ENCODE data around the gene TP63. TPM values are rescaled to one million over a fixed set of nuclear protein-coding genes. Genes with fewer than 3 reads are reported as not detected.

Gene TP63
- total RNA-seq, 2 donors from 2014 or later, result 0.24 to 0.30 TPM

DNA sequence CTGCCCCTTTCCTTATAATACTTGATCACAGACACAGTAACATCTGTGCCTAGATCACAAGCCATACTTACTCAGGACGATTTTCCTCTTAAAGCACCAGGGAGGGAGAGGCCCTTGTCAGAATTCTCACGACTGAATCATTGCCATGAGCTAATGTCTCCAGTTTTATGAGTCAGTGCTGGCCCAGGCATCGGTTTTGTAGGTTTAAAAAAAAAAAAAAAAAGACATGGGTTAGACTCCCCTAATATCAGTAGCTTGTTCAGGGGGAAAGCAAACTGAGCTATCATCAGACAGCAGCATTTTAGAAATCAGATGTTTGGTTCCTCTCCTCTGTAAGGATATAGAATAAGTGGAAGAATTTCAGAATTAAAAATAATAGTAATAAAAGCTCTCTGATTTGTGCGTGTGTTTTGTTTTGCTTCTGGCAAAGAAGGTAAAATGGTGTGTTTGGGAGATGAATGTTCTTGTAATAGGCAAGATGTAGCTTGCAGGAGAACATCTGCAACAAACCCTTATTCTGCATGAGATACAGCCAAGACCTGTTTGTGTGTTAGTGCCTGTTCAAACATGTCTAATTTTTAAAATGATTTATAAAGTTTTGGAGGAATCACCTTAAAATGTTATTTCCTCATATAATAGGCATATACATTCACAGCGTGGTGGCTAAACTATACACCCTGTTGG, 193.6 kb downstream of the TP63 start:
- Histone ChIP-seq H3K9me3 (no peaks in the 10 kb centered on the region), H3K4me1 (peaks cover 0 to 8% of the 10 kb centered on the region in 2 donors), H3K36me3 (no peaks in the 10 kb centered on the region), H3K27ac (no peak overlapping the region), H3K27me3 (no peaks in the 10 kb centered on the region), H3K4me3 (no peak overlapping the region)
- DNase-seq (ENCODE audit: low spot score), result no peak
- TF ChIP-seq, protein P1, sequence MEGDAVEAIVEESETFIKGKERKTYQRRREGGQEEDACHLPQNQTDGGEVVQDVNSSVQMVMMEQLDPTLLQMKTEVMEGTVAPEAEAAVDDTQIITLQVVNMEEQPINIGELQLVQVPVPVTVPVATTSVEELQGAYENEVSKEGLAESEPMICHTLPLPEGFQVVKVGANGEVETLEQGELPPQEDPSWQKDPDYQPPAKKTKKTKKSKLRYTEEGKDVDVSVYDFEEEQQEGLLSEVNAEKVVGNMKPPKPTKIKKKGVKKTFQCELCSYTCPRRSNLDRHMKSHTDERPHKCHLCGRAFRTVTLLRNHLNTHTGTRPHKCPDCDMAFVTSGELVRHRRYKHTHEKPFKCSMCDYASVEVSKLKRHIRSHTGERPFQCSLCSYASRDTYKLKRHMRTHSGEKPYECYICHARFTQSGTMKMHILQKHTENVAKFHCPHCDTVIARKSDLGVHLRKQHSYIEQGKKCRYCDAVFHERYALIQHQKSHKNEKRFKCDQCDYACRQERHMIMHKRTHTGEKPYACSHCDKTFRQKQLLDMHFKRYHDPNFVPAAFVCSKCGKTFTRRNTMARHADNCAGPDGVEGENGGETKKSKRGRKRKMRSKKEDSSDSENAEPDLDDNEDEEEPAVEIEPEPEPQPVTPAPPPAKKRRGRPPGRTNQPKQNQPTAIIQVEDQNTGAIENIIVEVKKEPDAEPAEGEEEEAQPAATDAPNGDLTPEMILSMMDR (IDR thresholded peaks at IDR 0.05), result no peak

DNA sequence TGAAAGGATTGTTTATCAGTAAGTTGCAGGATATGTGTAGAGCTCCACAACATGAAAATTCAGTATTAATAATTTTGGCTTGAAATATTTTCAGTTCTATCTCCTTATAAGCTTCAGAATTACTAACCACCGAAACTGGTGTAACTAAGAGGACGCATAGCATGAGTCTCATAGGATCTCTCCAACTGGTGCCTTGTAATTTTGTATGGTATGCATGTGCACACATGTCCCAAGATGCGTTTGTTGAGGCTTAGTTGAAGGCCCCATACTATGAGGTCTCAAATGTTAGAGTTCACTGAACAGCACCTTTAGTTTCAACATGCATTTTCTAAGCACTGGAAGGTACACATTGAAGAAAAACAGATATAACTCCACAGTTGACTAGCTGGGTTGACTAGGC, 195.4 kb downstream of the TP63 start:
- no peak overlapping the region for H3K27ac ChIP-seq
- no peak overlapping the region for H3K4me3 ChIP-seq
- TF ChIP-seq, protein P1 (IDR thresholded peaks at IDR 0.05), result no peak
- DNase-seq (ENCODE audit: low spot score), result no peak
- H3K4me1 ChIP-seq, result peaks cover 0 to 8% of the 10 kb centered on the region in 2 donors
- no peaks in the 10 kb centered on the region for H3K9me3 ChIP-seq
- H3K36me3 ChIP-seq, result no peaks in the 10 kb centered on the region
- no peaks in the 10 kb centered on the region for H3K27me3 ChIP-seq

DNA sequence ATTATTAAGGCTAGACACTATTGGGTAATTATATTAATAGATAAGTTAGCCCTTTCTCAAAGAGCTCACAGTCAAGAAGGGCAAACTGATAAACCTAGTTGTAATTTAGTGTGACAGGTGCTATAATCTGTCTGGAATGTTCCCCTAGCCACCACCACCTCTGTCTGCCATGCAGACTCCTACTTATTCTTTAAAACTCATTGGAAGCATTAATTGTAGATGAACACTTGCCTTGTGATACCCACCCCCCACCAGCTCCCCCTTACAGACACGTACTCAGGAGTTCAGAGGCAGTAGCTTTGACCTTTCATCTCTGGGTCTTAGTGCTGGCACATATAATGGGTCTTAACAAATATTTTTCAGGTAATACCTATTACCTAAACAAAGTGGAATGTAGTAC, 195.9 kb downstream of the TP63 start:
- no peak overlapping the region for H3K27ac ChIP-seq
- TF ChIP-seq, protein P1 (IDR thresholded peaks at IDR 0.05), result no peak

DNA sequence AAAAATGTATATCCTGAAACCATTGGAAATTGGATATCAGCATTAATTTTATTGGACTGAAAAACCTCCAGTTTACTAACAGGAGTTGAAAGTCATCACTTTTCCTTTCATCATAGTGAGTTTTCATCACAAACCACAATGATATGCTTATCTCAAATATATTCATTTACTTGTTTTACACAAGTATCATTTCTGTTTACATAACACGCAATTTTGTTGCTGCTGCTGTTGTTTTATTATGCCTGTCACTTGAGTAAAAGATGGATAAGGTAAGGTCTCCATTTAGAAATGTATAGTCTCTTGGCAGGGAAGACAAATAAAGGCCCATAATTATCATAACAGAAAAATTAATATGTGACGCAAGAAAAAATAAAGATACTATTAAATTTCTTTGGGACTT, 199.2 kb downstream of the TP63 start:
- H3K4me3 ChIP-seq, result no peak overlapping the region
- no peaks in the 10 kb centered on the region for H3K36me3 ChIP-seq
- H3K4me1 ChIP-seq, result no peaks in the 10 kb centered on the region
- no peaks in the 10 kb centered on the region for H3K9me3 ChIP-seq
- DNase-seq (ENCODE audit: low spot score), result no peak
- H3K27ac ChIP-seq, result no peak overlapping the region
- H3K27me3 ChIP-seq, result no peaks in the 10 kb centered on the region
- TF ChIP-seq, protein P1 (IDR thresholded peaks at IDR 0.05), result no peak

More for the DNA sequence above, 195.9 kb downstream of the TP63 start:
- Histone ChIP-seq H3K4me3 (no peak overlapping the region), H3K36me3 (no peaks in the 10 kb centered on the region), H3K27me3 (no peaks in the 10 kb centered on the region), H3K4me1 (peaks cover 0 to 8% of the 10 kb centered on the region in 2 donors), H3K9me3 (no peaks in the 10 kb centered on the region)
- DNase-seq (ENCODE audit: low spot score), result no peak

DNA sequence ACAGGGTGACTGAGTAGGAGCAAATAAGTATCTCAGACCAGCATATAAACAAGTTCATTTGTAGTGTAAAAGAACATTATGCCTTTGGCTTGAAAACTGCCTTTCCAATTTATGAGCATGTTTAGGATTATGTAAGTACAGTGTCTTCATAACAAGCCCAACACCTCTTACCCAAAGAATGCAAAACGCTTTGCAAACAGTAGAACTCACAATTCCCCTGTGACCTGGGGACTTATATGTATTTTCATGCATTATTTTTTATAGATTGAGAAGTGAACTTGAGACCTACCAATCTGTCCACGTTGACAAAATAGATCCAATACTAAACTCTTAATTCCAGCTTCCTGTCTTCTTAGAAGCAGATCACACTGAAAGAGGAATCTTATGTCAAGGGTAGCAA, 202.1 kb downstream of the TP63 start:
- H3K9me3 ChIP-seq, result no peaks in the 10 kb centered on the region
- TF ChIP-seq, protein P1 (IDR thresholded peaks at IDR 0.05), result no peak

DNA sequence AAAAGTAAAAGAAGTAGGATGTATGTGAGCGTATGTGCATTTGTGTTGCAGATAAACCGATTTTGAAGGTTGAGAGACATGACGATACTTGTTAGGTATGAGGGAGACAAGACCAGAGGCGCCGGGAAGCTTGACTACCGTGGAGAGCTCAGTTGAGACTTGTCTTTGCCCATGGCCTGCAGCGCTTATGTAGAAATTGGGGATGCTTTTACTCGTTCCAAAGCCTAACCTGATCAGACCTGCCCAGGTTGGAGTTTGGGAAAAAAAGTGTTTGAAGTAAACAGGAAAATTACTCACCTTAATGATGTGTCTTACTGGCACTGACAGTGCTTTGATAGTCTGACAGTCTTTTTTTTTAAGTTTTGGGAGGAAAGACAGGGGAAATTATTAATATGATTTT, 202.8 kb downstream of the TP63 start:
- no peaks in the 10 kb centered on the region for H3K36me3 ChIP-seq
- H3K4me1 ChIP-seq, result no peaks in the 10 kb centered on the region
- no peaks in the 10 kb centered on the region for H3K9me3 ChIP-seq
- no peaks in the 10 kb centered on the region for H3K27me3 ChIP-seq
- DNase-seq (ENCODE audit: low spot score), result no peak
- TF ChIP-seq, protein P1 (IDR thresholded peaks at IDR 0.05), result no peak
- H3K27ac ChIP-seq, result no peak overlapping the region
- H3K4me3 ChIP-seq, result no peak overlapping the region

More for the DNA sequence above, 202.1 kb downstream of the TP63 start:
- Histone ChIP-seq H3K27me3 (no peaks in the 10 kb centered on the region), H3K4me1 (no peaks in the 10 kb centered on the region), H3K27ac (no peak overlapping the region), H3K36me3 (no peaks in the 10 kb centered on the region), H3K4me3 (no peak overlapping the region)
- DNase-seq (ENCODE audit: low spot score), result no peak
